ENCODE results near the gene NXPE2. TPM values are rescaled to one million over a fixed set of nuclear protein-coding genes. Genes with fewer than 3 reads are reported as not detected.

The NXPE2 gene
- total RNA-seq, 1 experiment from 2014 or later: 0.11 TPM

DNA sequence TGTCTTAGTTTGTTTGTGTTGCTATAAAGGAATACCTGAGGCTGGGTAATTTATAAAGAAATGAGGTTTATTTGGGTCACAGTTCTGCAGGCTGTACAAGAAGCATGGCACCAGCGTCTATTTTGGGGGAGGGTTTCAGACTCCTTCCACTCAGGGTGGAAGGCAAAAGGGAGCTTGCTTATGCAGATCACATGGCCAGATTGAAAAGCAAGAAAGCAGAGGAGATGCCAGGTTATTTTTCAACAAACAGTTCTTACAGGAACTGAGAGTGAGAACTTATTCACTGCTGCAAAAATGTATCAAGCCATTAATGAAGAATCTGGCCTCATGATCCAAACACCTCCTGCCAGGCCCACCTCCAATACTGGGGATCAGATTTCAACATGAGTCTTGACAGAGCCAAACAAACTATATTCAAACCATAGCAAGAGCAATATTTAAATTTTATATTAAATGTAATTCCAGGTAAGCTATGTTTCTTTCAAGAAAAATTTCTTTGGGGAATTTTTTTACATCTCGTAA lies 66.9 kb downstream of the NXPE2 start:
- H3K4me3 Mint-ChIP-seq: no peak overlapping the region
- no peak for TF ChIP-seq CTCF (conservative IDR thresholded peaks at IDR 0.05)
- H3K36me3 Mint-ChIP-seq (ENCODE audit: insufficient read depth in 1 of 3, low read depth in 3 of 3): no peaks in the 10 kb centered on the region

More for the DNA sequence above, 66.9 kb downstream of the NXPE2 start:
- no peak overlapping the region for H3K23ac ChIP-seq (ENCODE audit: insufficient read length, low read depth, low read length)
- no peak for DNase-seq
- H4K91ac ChIP-seq (ENCODE audit: insufficient read length, low read depth, low read length): no peak overlapping the region
- no peak overlapping the region for H3K27ac Mint-ChIP-seq
- H3K14ac ChIP-seq (ENCODE audit: insufficient read depth, low read length): no peak overlapping the region
- H3K4me1 ChIP-seq (ENCODE audit: insufficient read depth, low read length): no peaks in the 10 kb centered on the region
- H4K5ac ChIP-seq (ENCODE audit: insufficient read length, low read depth, low read length): no peak overlapping the region
- no peaks in the 10 kb centered on the region for H3K79me2 ChIP-seq (ENCODE audit: insufficient read depth, low read length)
- H2BK20ac ChIP-seq (ENCODE audit: low read depth, low read length, poor library complexity, severe bottlenecking): no peak overlapping the region
- H3K4me1 Mint-ChIP-seq: peaks cover 5 to 6% of the 10 kb centered on the region in 2 experiments
- no peak overlapping the region for H2AFZ ChIP-seq (ENCODE audit: low read length)
- 0 out of 5 replicates have a peak, but pooled peaks cover 0 to 4% of the 10 kb centered on the region in 2 experiments for H3K9me3 Mint-ChIP-seq
- no peak overlapping the region for H2BK12ac ChIP-seq (ENCODE audit: insufficient read length, low read depth, low read length)
- H3K9me3 ChIP-seq (ENCODE audit: control insufficient read depth, low read depth, low read length): no peaks in the 10 kb centered on the region
- H3K23me2 ChIP-seq (ENCODE audit: insufficient read length, low read depth, low read length, poor library complexity, severe bottlenecking): no peaks in the 10 kb centered on the region
- H3K18ac ChIP-seq (ENCODE audit: insufficient read length, low read depth, low read length): no peak overlapping the region
- no peak overlapping the region for H3K9ac ChIP-seq (ENCODE audit: extremely low read depth, insufficient read length, low read length)
- H3K79me1 ChIP-seq (ENCODE audit: insufficient read depth, low read depth, low read length, poor library complexity, severe bottlenecking): no peaks in the 10 kb centered on the region
- no peak overlapping the region for H2BK120ac ChIP-seq (ENCODE audit: low read depth, low read length, poor library complexity, severe bottlenecking)
- no peak overlapping the region for H3K27ac ChIP-seq (ENCODE audit: insufficient read length, low read depth, low read length)
- H3K4me2 ChIP-seq (ENCODE audit: insufficient read depth, insufficient read length, low read length): no peak overlapping the region
- H4K20me1 ChIP-seq (ENCODE audit: control insufficient read depth, insufficient read depth, insufficient read length): no peaks in the 10 kb centered on the region
- no peak overlapping the region for H3K56ac ChIP-seq (ENCODE audit: insufficient read length, low read depth, low read length)
- no peak overlapping the region for H2AK5ac ChIP-seq (ENCODE audit: insufficient read length, low read length)
- no peak overlapping the region for H3T11ph ChIP-seq (ENCODE audit: low read length)
- no peak overlapping the region for H4K8ac ChIP-seq (replicated peaks; ENCODE audit: insufficient read length, low read depth, low read length)
- no peaks in the 10 kb centered on the region for H3K27me3 ChIP-seq (ENCODE audit: insufficient read depth, low read length)
- H3K4ac ChIP-seq (ENCODE audit: low read depth, low read length): no peak overlapping the region
- H2BK15ac ChIP-seq (ENCODE audit: low read depth, low read length): no peak overlapping the region
- H2BK5ac ChIP-seq (ENCODE audit: insufficient read length, low read length): no peak overlapping the region
- no CpG with 5 or more reads among the region's 2 CpGs for WGBS (ENCODE audit: extremely low coverage, insufficient read length, low lambda C conversion rate)
- H3K27me3 Mint-ChIP-seq (ENCODE audit: low read depth): peaks cover 7% of the 10 kb centered on the region

Data from H9 (cell line).